ENCODE results near the gene OR9G1. TPM values are rescaled to one million over a fixed set of nuclear protein-coding genes. Genes with fewer than 3 reads are reported as not detected.

OR9G1 gene
- total and polyA plus RNA-seq, 8 donors, result not detected

GRCh38 chr11:56714206-56714605 is 15.3 kb downstream of the OR9G1 start:
- 48 to 62% methylated on average over 2 of the region's 2 CpGs for WGBS, 2 donors
- TF ChIP-seq CTCF (IDR thresholded peaks at IDR 0.05), result no peak
- no peak for DNase-seq
- Histone ChIP-seq H3K27me3 (no peaks in the 10 kb centered on the region), H3K9me3 (no peaks in the 10 kb centered on the region), H3K36me3 (no peaks in the 10 kb centered on the region), H3K4me1 (no peaks in the 10 kb centered on the region), H3K27ac (no peak overlapping the region), H3K4me3 (no peak overlapping the region)
- intact Hi-C loops (cut with DNase I), result no loop called here
- FAIRE-seq, result no peak
- ATAC-seq, result no peak

GRCh38 chr11:56716379-56716854 is 17.5 kb downstream of the OR9G1 start:
- no peak overlapping the region for H3K4me3 ChIP-seq
- H3K4me1 ChIP-seq, result no peaks in the 10 kb centered on the region
- no peaks in the 10 kb centered on the region for H3K9me3 ChIP-seq
- no peaks in the 10 kb centered on the region for H3K36me3 ChIP-seq
- DNase-seq (no peak), ATAC-seq (no peak), FAIRE-seq (no peak)
- WGBS, 2 donors, result 21 to 25% methylated on average over 6 of the region's 6 CpGs
- intact Hi-C loops (cut with DNase I), result no loop called here
- H3K27me3 ChIP-seq, result no peaks in the 10 kb centered on the region
- no peak overlapping the region for H3K27ac ChIP-seq
- TF ChIP-seq CTCF (IDR thresholded peaks at IDR 0.05), result no peak

DNA sequence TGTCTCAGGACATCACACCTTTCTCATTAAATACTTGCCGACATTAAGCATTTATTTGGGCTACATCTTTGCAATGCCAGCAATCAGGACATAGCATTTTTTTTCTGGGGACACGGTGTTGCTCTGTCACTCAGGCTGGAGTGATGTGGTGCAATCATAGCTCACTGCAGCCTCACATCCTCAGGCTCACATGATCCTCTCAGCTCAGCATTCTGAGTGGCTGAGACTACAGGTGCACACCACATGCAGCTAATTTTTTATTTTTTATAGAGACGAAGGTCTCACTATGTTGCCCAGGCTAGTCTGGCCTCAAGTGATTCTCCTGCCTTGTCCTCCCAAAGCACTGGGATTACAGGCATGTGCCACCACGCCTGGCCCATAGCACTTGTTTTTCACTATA is 21.6 kb downstream of the OR9G1 start:
- no peak for TF ChIP-seq CTCF (IDR thresholded peaks at IDR 0.05)
- Histone ChIP-seq H3K27ac (no peak overlapping the region), H3K9me3 (no peaks in the 10 kb centered on the region), H3K27me3 (no peaks in the 10 kb centered on the region), H3K36me3 (no peaks in the 10 kb centered on the region), H3K4me1 (no peaks in the 10 kb centered on the region), H3K4me3 (no peak overlapping the region)
- FAIRE-seq (no peak), ATAC-seq (no peak), DNase-seq (no peak)
- 64 to 71% methylated on average over 4 of the region's 4 CpGs for WGBS, 2 donors
- intact Hi-C loops (cut with DNase I), result no loop called here

- FAIRE-seq, result no peak
Measured at GRCh38 chr11:56740107-56740506, 41.2 kb downstream of the OR9G1 start.

More at GRCh38 chr11:56740107-56740506, 41.2 kb downstream of the OR9G1 start:
- ATAC-seq, result no peak
- H3K27me3 ChIP-seq, result no peaks in the 10 kb centered on the region
- intact Hi-C loops (cut with DNase I), result no loop called here
- H3K4me3 ChIP-seq, result no peak overlapping the region
- no peak for TF ChIP-seq CTCF (IDR thresholded peaks at IDR 0.05)
- H3K9me3 ChIP-seq, result no peaks in the 10 kb centered on the region
- no peak for DNase-seq
- H3K4me1 ChIP-seq, result no peaks in the 10 kb centered on the region
- no peak overlapping the region for H3K27ac ChIP-seq
- no peaks in the 10 kb centered on the region for H3K36me3 ChIP-seq
- WGBS, 2 donors, result 60 to 65% methylated on average over 3 of the region's 3 CpGs

Data from pancreas (tissue), 10 donors.